WTC11 (cell line): ENCODE data around the gene TYSND1. TPM values are rescaled to one million over a fixed set of nuclear protein-coding genes. Genes with fewer than 3 reads are reported as not detected.

Experiments
- ATAC-seq: fragments of 200-7000 bp; cut with Tn5 transposase; 2 replicates; pipeline ENCODE4 v1.10.0; 2021; ENCODE audit warnings: mild to moderate bottlenecking, moderate library complexity
- CTCF ChIA-PET: fragments of 300-600 bp; sonication (Branson Sonifier 250); formaldehyde crosslinking; loops from one replicate; lab custom pipeline; 2021; ENCODE audit warnings: antibody characterized with exemption; lab: Charles Lee
- POLR2A ChIA-PET: fragments of 350-600 bp; sonication (Branson Sonifier 250); formaldehyde crosslinking; loops from one replicate; lab custom pipeline; 2021; ENCODE audit warnings: antibody characterized with exemption; lab: Charles Lee
- DNase-seq: peaks from one replicate; pipeline ENCODE4 v3.0.0; 2021; ENCODE audit warnings: low spot score
- H3K27ac Mint-ChIP-seq: 2 replicates; pipeline ENCODE4 v1.8.0; 2021; ENCODE audit warnings: mixed read lengths
- H3K27me3 Mint-ChIP-seq: 2 replicates; pipeline ENCODE4 v1.8.0; 2021; ENCODE audit warnings: low read depth, mild to moderate bottlenecking, moderate library complexity, mixed read lengths
- H3K36me3 Mint-ChIP-seq: 2 replicates; pipeline ENCODE4 v1.8.0; 2021; ENCODE audit warnings: mixed read lengths
- H3K4me1 Mint-ChIP-seq: 2 replicates; pipeline ENCODE4 v1.8.0; 2022; ENCODE audit warnings: mixed read lengths
- H3K4me3 Mint-ChIP-seq: 2 replicates; pipeline ENCODE4 v1.8.0; 2021; ENCODE audit warnings: mild to moderate bottlenecking, moderate library complexity, mixed read lengths
- H3K9me3 Mint-ChIP-seq: 2 replicates; pipeline ENCODE4 v1.8.0; 2021; ENCODE audit warnings: mixed read lengths
- ATF1 ChIP-seq: sonication (generic); formaldehyde crosslinking; IDR thresholded peaks from 2 replicates; pipeline ENCODE4 v1.8.1; 2023; ENCODE audit warnings: mild to moderate bottlenecking, moderate library complexity, missing genetic modification reagents
- ATF2 ChIP-seq: sonication (generic); formaldehyde crosslinking; IDR thresholded peaks from 2 replicates; pipeline ENCODE4 v1.8.1; 2022; ENCODE audit warnings: low read depth, missing genetic modification reagents, borderline replicate concordance
- ATF3 ChIP-seq: sonication (generic); formaldehyde crosslinking; conservative IDR thresholded peaks from 2 replicates; pipeline ENCODE4 v1.8.1; 2022; ENCODE audit warnings: mild to moderate bottlenecking, missing genetic modification reagents
- CBFB ChIP-seq: sonication (generic); formaldehyde crosslinking; IDR thresholded peaks from 2 replicates; pipeline ENCODE4 v1.8.1; 2022; ENCODE audit warnings: mild to moderate bottlenecking, low read depth, missing genetic modification reagents
- EMX1 ChIP-seq: fragments of 250-450 bp; sonication (Bioruptor Pico); IDR thresholded peaks from 2 replicates; pipeline ENCODE4 v1.8.0; 2021; ENCODE audit warnings: mild to moderate bottlenecking
- FOXJ3 ChIP-seq: sonication (generic); formaldehyde crosslinking; IDR thresholded peaks from 2 replicates; pipeline ENCODE4 v1.9.0; 2021; ENCODE audit warnings: missing genetic modification reagents, mild to moderate bottlenecking, borderline replicate concordance
- FOXP1 ChIP-seq: sonication (generic); formaldehyde crosslinking; IDR thresholded peaks from 2 replicates; pipeline ENCODE4 v1.8.0; 2022; ENCODE audit warnings: missing genetic modification reagents, mild to moderate bottlenecking, moderate library complexity, borderline replicate concordance
- KAT7 ChIP-seq: sonication (generic); formaldehyde crosslinking; IDR thresholded peaks from 2 replicates; pipeline ENCODE4 v1.8.1; 2023; ENCODE audit warnings: missing genetic modification reagents, mild to moderate bottlenecking, borderline replicate concordance
- NFATC4 ChIP-seq: fragments of 250-450 bp; sonication (Bioruptor Pico); IDR thresholded peaks from 2 replicates; pipeline ENCODE4 v1.9.0; 2021; ENCODE audit warnings: mild to moderate bottlenecking
- NR1H2 ChIP-seq: sonication (generic); formaldehyde crosslinking; IDR thresholded peaks from 2 replicates; pipeline ENCODE4 v1.9.0; 2021; ENCODE audit warnings: mild to moderate bottlenecking, moderate library complexity, missing genetic modification reagents
- PREB ChIP-seq: sonication (generic); formaldehyde crosslinking; IDR thresholded peaks from 2 replicates; pipeline ENCODE4 v1.8.1; 2022; ENCODE audit warnings: mild to moderate bottlenecking, missing genetic modification reagents, moderate library complexity, borderline replicate concordance
- PRRX2 ChIP-seq: fragments of 250-450 bp; sonication (Bioruptor Pico); IDR thresholded peaks from 2 replicates; pipeline ENCODE4 v1.8.0; 2021; ENCODE audit warnings: mild to moderate bottlenecking
- SP1 ChIP-seq: sonication (generic); formaldehyde crosslinking; conservative IDR thresholded peaks from 2 replicates; pipeline ENCODE4 v1.8.1; 2022; ENCODE audit warnings: missing genetic modification reagents
- STAT6 ChIP-seq: sonication (generic); formaldehyde crosslinking; conservative IDR thresholded peaks from 2 replicates; pipeline ENCODE4 v1.8.1; 2023; ENCODE audit warnings: mild to moderate bottlenecking, low read depth, missing genetic modification reagents, moderate library complexity
- TP53 ChIP-seq: sonication (generic); formaldehyde crosslinking; IDR thresholded peaks from 2 replicates; pipeline ENCODE4 v1.8.1; 2023; ENCODE audit warnings: mild to moderate bottlenecking, missing genetic modification reagents
- USF1 ChIP-seq: sonication (generic); formaldehyde crosslinking; IDR thresholded peaks from 2 replicates; pipeline ENCODE4 v1.8.0; 2022; ENCODE audit warnings: mild to moderate bottlenecking, missing genetic modification reagents
- ZBTB21 ChIP-seq: sonication (generic); formaldehyde crosslinking; IDR thresholded peaks from 2 replicates; pipeline ENCODE4 v1.8.1; 2023; ENCODE audit warnings: mild to moderate bottlenecking, missing genetic modification reagents, borderline replicate concordance
- ZNF232 ChIP-seq: sonication (generic); formaldehyde crosslinking; IDR thresholded peaks from 2 replicates; pipeline ENCODE4 v1.8.0; 2022; ENCODE audit warnings: mild to moderate bottlenecking, missing genetic modification reagents
- ZNF317 ChIP-seq: sonication (generic); formaldehyde crosslinking; IDR thresholded peaks from 2 replicates; pipeline ENCODE4 v1.8.1; 2023; ENCODE audit warnings: low read depth, mild to moderate bottlenecking, moderate library complexity, missing genetic modification reagents, borderline replicate concordance
- ZNF423 ChIP-seq: fragments of 250-450 bp; sonication (Bioruptor Pico); IDR thresholded peaks from 2 replicates; pipeline ENCODE4 v2.1.2; 2022; ENCODE audit warnings: mild to moderate bottlenecking, moderate library complexity
- ZNF512 ChIP-seq: sonication (generic); formaldehyde crosslinking; IDR thresholded peaks from 2 replicates; pipeline ENCODE4 v1.8.1; 2022; ENCODE audit warnings: missing genetic modification reagents, borderline replicate concordance
- total RNA-seq: library from RNA; stranded (reverse); gene quantifications from 3 replicates; pipeline ENCODE4 v1.2.3, GENCODE V29; 2021

The TYSND1 gene
- total RNA-seq, 1 experiment from 2014 or later: 18.9 TPM

- TF ChIP-seq STAT6 (CRISPR knock-in tag): no peak
- TF ChIP-seq USF1 (CRISPR knock-in tag): no peak
- TF ChIP-seq ZBTB21 (CRISPR knock-in tag): no peak
- TF ChIP-seq ZNF423 (CRISPR knock-in tag): no peak
- no peak for TF ChIP-seq CBFB (CRISPR knock-in tag)
- TF ChIP-seq PREB (CRISPR knock-in tag): no peak
- no peak for TF ChIP-seq NFATC4 (CRISPR knock-in tag)
Observed at GRCh38 chr10:70162892-70163201, 16.3 kb upstream of the TYSND1 start (continued).

GRCh38 chr10:70162151-70162891 lies 15.8 kb upstream of the TYSND1 start:
- POLR2A ChIA-PET: no interaction called here
- H3K27me3 Mint-ChIP-seq: no peaks in the 10 kb centered on the region
- H3K36me3 Mint-ChIP-seq: peaks cover 37% of the 10 kb centered on the region
- peaks cover 16% of the 10 kb centered on the region for H3K4me1 Mint-ChIP-seq
- H3K9me3 Mint-ChIP-seq: no peaks in the 10 kb centered on the region
- CTCF ChIA-PET: no interaction called here
- no peak overlapping the region for H3K4me3 Mint-ChIP-seq
- no peak for ATAC-seq
- no peak for DNase-seq
- H3K27ac Mint-ChIP-seq: peak overlapping the region; percentile 51; the same call in 1 of the 2 replicates
- TF ChIP-seq KAT7 (CRISPR knock-in tag) (no peak), FOXP1 (CRISPR knock-in tag) (no peak), NR1H2 (no peak)

GRCh38 chr10:70160798-70161197 lies 14.3 kb upstream of the TYSND1 start:
- H3K27me3 Mint-ChIP-seq: no peaks in the 10 kb centered on the region
- TF ChIP-seq ATF1 (CRISPR knock-in tag): no peak
- TF ChIP-seq FOXJ3: no peak
- no peak for TF ChIP-seq ZNF232 (CRISPR knock-in tag)
- no peak for TF ChIP-seq STAT6 (CRISPR knock-in tag)
- TF ChIP-seq ATF3 (CRISPR knock-in tag): no peak
- no peak for TF ChIP-seq TP53 (CRISPR knock-in tag)
- TF ChIP-seq NFATC4 (CRISPR knock-in tag): no peak
- TF ChIP-seq ZNF512 (CRISPR knock-in tag): no peak
- TF ChIP-seq SP1: no peak
- TF ChIP-seq EMX1 (CRISPR knock-in tag): no peak
- TF ChIP-seq ZNF317 (CRISPR knock-in tag): no peak
- TF ChIP-seq PRRX2: no peak
- no peak for TF ChIP-seq ATF2 (CRISPR knock-in tag)

More at GRCh38 chr10:70160798-70161197, 14.3 kb upstream of the TYSND1 start:
- no peak overlapping the region for H3K4me3 Mint-ChIP-seq
- no peak overlapping the region for H3K27ac Mint-ChIP-seq
- no peak for ATAC-seq
- DNase-seq: no peak
- ChIA-PET POLR2A (interaction anchor here (0.6 to 0.7 kb wide), 2 partner anchors 14 to 821 kb away, joined by 3 read pairs; partner anchors contain the start of gene TYSND1), CTCF (no interaction called here)
- H3K9me3 Mint-ChIP-seq: no peaks in the 10 kb centered on the region
- peaks cover 44% of the 10 kb centered on the region for H3K36me3 Mint-ChIP-seq
- peaks cover 20% of the 10 kb centered on the region for H3K4me1 Mint-ChIP-seq
